ENCODE data around the gene DSG1. TPM values are rescaled to one million over a fixed set of nuclear protein-coding genes. Genes with fewer than 3 reads are reported as not detected.
"Not testable (repeated sequence)": the region's sequence is repeated elsewhere in the genome, so short reads cannot be mapped to it uniquely, and the experiment has no call there.

The DSG1 gene
- total RNA-seq, 1 donor, result not detected

- H3K4me3 ChIP-seq (ENCODE audit: low read depth, low read length), result no peak overlapping the region
- TF ChIP-seq CTCF (IDR thresholded peaks at IDR 0.05; ENCODE audit: insufficient read depth, low read length), result no peak
- DNase-seq (ENCODE audit: low read depth), result peak; percentile 79
Measured at GRCh38 chr18:31325051-31325450, 7.1 kb downstream of the DSG1 start.

DNA sequence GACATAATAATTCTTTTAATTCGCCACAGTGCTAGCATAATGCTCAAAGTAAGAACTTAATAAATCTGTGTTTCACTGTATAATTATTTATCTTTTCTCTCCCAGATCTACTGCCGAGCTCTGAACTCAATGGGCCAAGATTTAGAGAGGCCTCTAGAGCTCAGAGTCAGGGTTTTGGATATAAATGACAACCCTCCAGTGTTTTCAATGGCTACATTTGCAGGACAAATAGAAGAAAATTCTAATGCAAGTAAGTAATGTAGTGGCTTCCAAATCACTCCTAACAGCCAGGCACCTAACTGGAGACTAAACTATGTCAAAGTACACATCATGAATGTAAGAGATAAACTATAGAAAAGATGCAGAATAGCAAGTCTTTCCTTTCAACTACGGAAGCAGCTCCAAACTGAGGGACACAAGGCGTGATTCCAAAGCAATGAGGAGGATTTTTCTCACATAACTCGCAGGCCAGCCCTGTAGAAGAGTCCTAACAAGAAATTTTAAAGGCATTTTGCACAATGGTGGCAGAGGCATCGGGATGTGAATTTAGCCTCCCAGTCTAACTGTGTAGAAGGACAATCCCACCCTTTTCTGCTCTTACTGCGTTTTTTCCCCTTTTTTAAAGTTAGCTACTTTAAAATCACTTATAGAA lies 12.0 kb downstream of the DSG1 start:
- no peak for DNase-seq (ENCODE audit: low read depth)
- H3K4me3 ChIP-seq (ENCODE audit: low read depth, low read length), result no peak overlapping the region
- TF ChIP-seq CTCF (IDR thresholded peaks at IDR 0.05; ENCODE audit: insufficient read depth, low read length), result no peak

DNA sequence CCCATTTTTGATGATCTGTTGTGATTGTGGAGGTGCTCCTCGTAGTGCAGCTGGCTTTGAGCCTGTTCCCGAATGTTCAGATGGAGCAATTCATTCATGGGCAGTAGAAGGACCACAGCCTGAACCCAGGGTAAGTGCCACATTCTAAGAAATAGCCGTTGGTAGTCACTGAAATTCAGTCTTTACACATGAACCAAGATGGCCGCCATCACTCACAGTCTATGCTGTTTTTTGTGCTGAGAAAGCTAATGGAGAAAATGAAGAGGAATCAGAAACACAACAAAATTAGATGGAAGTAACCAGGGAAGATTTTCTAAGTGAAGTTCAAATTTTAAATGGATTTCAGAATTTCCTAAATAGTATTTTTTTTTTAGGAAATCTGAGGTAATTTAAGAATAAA lies 25.5 kb downstream of the DSG1 start:
- H3K4me3 ChIP-seq (ENCODE audit: low read depth, low read length), result no peak overlapping the region
- TF ChIP-seq CTCF (IDR thresholded peaks at IDR 0.05; ENCODE audit: insufficient read depth, low read length), result no peak
- DNase-seq (ENCODE audit: low read depth), result no peak

DNA sequence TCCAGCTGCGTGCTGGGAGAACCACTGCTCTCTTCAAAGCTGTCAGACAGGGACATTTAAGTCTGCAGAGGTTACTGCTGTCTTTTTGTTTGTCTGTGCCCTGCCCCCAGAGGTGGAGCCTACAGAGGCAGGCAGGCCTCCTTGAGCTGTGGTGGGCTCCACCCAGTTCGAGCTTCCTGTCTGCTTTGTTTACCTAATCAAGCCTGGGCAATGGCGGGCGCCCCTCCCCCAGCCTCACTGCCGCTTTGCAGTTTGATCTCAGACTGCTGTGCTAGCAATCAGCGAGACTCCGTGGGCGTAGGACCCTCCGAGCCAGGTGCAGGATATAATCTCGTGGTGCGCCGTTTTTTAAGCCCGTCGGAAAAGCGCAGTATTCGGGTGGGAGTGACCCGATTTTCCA lies 35.4 kb downstream of the DSG1 start:
- DNase-seq (ENCODE audit: low read depth); H3K4me3 ChIP-seq (ENCODE audit: low read depth, low read length): not testable (repeated sequence)

DNA sequence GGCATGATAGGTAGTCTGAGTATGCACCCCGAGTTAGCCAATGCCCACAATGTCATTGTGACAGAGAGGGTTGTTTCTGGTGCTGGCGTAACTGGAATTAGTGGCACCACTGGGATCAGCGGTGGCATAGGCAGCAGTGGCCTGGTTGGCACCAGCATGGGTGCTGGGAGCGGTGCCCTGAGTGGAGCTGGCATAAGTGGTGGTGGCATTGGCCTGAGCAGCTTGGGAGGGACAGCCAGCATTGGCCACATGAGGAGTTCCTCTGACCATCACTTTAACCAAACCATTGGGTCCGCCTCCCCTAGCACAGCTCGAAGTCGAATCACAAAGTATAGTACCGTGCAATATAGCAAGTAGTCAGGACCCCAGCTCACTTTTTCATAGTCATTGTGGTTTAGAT lies 37.0 kb downstream of the DSG1 start:
- TF ChIP-seq CTCF (IDR thresholded peaks at IDR 0.05; ENCODE audit: insufficient read depth, low read length), result no peak
- H3K4me3 ChIP-seq (ENCODE audit: low read depth, low read length), result no peak overlapping the region
- DNase-seq (ENCODE audit: low read depth), result no peak

DNA sequence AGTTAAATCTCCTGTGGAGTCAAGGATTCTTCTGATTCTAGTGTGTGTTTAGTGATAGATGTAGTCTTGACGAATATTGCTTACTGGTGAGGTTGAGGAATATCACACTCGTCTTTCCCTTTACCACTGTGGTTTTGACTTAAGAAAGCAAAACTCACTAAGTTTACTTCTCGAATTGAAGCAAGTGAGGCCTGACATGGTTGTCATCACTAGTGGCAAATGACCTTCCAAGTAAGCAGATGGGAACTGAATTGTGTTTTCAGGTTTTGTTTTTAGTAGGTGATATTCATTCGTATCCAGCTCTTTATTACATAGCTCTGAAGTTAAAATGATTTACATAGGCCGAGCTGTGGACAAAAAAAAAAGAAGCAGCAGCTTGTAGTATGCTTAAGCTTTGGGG lies 38.1 kb downstream of the DSG1 start:
- no peak for TF ChIP-seq CTCF (IDR thresholded peaks at IDR 0.05; ENCODE audit: insufficient read depth, low read length)
- H3K4me3 ChIP-seq (ENCODE audit: low read depth, low read length), result no peak overlapping the region
- DNase-seq (ENCODE audit: low read depth), result no peak

GRCh38 chr18:31364190-31364589 lies 46.2 kb downstream of the DSG1 start:
- TF ChIP-seq CTCF (IDR thresholded peaks at IDR 0.05; ENCODE audit: insufficient read depth, low read length), result no peak
- no peak for DNase-seq (ENCODE audit: low read depth)
- no peak overlapping the region for H3K4me3 ChIP-seq (ENCODE audit: low read depth, low read length)
